Thyroid gland (tissue), 4 donors: ENCODE measurements around the gene CXCL5. TPM values are rescaled to one million over a fixed set of nuclear protein-coding genes. Genes with fewer than 3 reads are reported as not detected.
"Not testable (repeated sequence)": the region's sequence is repeated elsewhere in the genome, so short reads cannot be mapped to it uniquely, and the experiment has no call there.

ENCODE experiments used
- DNase-seq, 2 donors: peaks; one replicate each; pipeline ENCODE4 v3.0.0-alpha.2; 2019
- H3K27ac ChIP-seq, 3 donors: fragments of 200-600 bp; sonication (generic); 1 replicate in 2 of 3; 2 replicates in 1 of 3; pipeline ENCODE4 v1.5.1; 2016 to 2019; ENCODE audit warnings: mild to moderate bottlenecking in 1 of 3, moderate library complexity in 1 of 3
- H3K27me3 ChIP-seq: fragments of 200-600 bp; sonication (generic); one replicate; pipeline ENCODE4 v1.5.1; 2019
- H3K36me3 ChIP-seq, 2 donors: fragments of 200-600 bp; sonication (generic); one replicate each; pipeline ENCODE4 v1.5.1; 2016 to 2019
- H3K4me1 ChIP-seq, 2 donors: fragments of 200-600 bp; sonication (generic); one replicate each; pipeline ENCODE4 v1.5.1; 2017 to 2019
- H3K4me3 ChIP-seq, 3 donors: fragments of 200-600 bp; sonication (generic); replicated peaks in 1 of 3; 1 replicate in 2 of 3; 2 replicates in 1 of 3; pipeline ENCODE4 v1.5.1; 2016; ENCODE audit warnings: mild to moderate bottlenecking in 1 of 3
- H3K9me3 ChIP-seq: fragments of 200-600 bp; sonication (generic); one replicate; pipeline ENCODE4 v1.5.1; 2017
- POLR2A ChIP-seq, 2 donors: fragments of 450-650 bp; IDR thresholded peaks; one replicate each; pipeline ENCODE4 v1.6.1; 2017; ENCODE audit warnings: antibody characterized with exemption in 2 of 2, mild to moderate bottlenecking in 2 of 2, moderate library complexity in 1 of 2
- WGBS, 2 donors: methylation state at CpG; one replicate each; pipeline ENCODE4 v1.1.5; 2017; 5-methylcytosine and 5-hydroxymethylcytosine counted together
- intact Hi-C: fragments of 100-400 bp; cut with DNase I; formaldehyde crosslinking; loops from one replicate; pipeline ENCODE4 v1.15.1; 2023
- total RNA-seq, 4 donors: library from RNA; depleted of rRNA; stranded (reverse); fragments of >200 nt; gene quantifications; one replicate each; pipeline ENCODE4 v1.2.3, GENCODE V29; 2016
- TF ChIP-seq, protein P1 (sequence below), 6 experiments: fragments of 200-600 bp in 3 of 6; fragments of 450-650 bp in 3 of 6; sonication (generic) in 3 of 6; IDR thresholded peaks; one replicate each; pipeline ENCODE4 v1.5.1; 2016 to 2019; ENCODE audit warnings: antibody characterized with exemption in 6 of 6, mild to moderate bottlenecking in 2 of 6, inconsistent platforms in 1 of 6, moderate library complexity in 1 of 6

Gene CXCL5
- total RNA-seq, 4 donors from 2014 or later: not detected

DNA sequence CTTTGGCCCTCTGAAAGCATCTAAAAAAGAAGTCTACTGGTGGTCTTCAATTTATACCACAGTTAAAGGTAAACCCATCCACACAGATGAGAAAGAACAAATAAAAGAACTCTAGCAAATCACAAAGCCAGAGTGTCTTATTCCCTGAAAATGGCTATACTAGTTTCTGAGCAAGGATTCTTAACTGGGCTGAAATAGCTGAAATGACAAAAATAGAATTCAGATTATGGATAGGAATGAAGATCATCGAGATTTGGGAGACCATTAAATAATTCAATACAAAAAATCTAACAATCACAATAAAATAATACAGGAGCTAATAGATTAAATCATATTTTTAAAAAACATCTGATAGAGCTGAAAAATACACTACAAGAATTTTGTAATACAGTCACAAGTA, 28.5 kb downstream of the CXCL5 start:
- WGBS, 2 donors: 84% methylated on average over 1 of the region's 1 CpG
- Histone ChIP-seq H3K27ac (no peak overlapping the region), H3K9me3 (no peaks in the 10 kb centered on the region), H3K27me3 (no peaks in the 10 kb centered on the region), H3K36me3 (no peaks in the 10 kb centered on the region), H3K4me3 (no peak overlapping the region), H3K4me1 (no peaks in the 10 kb centered on the region)
- no peak for DNase-seq
- TF ChIP-seq POLR2A (IDR thresholded peaks at IDR 0.05): no peak
- TF ChIP-seq, protein P1, sequence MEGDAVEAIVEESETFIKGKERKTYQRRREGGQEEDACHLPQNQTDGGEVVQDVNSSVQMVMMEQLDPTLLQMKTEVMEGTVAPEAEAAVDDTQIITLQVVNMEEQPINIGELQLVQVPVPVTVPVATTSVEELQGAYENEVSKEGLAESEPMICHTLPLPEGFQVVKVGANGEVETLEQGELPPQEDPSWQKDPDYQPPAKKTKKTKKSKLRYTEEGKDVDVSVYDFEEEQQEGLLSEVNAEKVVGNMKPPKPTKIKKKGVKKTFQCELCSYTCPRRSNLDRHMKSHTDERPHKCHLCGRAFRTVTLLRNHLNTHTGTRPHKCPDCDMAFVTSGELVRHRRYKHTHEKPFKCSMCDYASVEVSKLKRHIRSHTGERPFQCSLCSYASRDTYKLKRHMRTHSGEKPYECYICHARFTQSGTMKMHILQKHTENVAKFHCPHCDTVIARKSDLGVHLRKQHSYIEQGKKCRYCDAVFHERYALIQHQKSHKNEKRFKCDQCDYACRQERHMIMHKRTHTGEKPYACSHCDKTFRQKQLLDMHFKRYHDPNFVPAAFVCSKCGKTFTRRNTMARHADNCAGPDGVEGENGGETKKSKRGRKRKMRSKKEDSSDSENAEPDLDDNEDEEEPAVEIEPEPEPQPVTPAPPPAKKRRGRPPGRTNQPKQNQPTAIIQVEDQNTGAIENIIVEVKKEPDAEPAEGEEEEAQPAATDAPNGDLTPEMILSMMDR (IDR thresholded peaks at IDR 0.05): no peak
- intact Hi-C loops: no loop called here

DNA sequence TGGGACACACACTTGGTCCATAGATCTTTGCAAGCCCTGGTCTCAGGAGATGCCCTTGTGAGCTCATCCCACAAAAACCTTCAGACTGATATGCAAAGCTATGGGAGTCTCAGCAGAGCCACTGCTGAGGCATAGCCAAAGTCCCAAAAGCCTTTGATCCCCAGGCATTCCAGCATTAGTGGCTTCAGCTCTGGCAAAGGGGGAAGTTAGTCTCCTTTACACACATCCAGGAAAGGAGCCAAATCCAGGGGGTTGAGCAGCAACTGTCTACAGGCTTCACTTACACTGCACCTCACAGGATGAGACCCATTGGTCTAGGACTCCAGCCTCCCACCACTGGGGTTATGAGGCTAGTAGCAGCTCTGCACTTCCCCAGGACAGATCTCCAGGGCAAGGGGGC, 30.6 kb downstream of the CXCL5 start:
- no peaks in the 10 kb centered on the region for H3K36me3 ChIP-seq
- no peaks in the 10 kb centered on the region for H3K9me3 ChIP-seq
- TF ChIP-seq, protein P1 (IDR thresholded peaks at IDR 0.05): no peak
- TF ChIP-seq POLR2A (IDR thresholded peaks at IDR 0.05): no peak
- intact Hi-C loops: no loop called here
- no peaks in the 10 kb centered on the region for H3K27me3 ChIP-seq
- DNase-seq: no peak
- no peak overlapping the region for H3K27ac ChIP-seq
- H3K4me1 ChIP-seq: no peaks in the 10 kb centered on the region
- H3K4me3 ChIP-seq: no peak overlapping the region

DNA sequence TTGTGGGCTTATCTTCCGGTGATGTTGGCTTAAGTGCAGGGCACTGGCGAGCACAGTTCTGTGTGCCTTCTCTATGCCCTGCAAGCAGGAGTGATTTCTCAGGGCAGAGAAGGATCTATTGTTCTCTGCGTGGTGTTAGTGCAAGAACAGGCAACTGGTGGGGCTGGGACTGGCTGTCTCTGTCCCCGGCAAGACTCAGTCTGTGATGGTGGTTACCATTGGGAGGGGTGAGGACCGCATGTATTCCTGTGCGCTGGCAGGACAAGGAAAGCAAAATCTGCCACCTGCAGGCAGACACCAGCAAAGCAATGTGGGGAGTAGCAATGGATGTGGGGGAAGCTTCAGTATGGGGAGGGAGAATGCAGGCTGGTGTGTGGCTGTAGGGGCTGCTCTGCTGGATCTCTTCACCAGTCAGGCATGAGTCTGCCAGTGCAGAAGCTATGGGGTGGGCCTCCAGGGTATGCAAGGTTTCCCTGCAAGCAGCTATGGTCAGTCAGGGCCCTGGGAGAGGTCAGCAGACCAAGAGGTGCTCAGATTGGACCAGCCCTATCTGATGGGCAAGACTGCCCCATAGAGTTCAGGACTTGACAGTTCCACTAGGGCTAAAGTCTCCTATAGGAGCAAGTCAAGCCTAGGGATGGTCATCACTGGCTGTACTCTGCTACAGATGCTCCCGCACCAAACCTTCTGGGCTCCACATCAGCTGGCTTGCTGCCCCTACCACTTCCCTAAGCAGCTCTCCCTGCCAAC, 33.4 kb downstream of the CXCL5 start:
- H3K9me3 ChIP-seq: no peaks in the 10 kb centered on the region
- H3K27ac ChIP-seq: no peak overlapping the region
- intact Hi-C loops: no loop called here
- no peaks in the 10 kb centered on the region for H3K27me3 ChIP-seq
- 54 to 66% methylated on average over 7 of the region's 7 CpGs for WGBS, 2 donors
- TF ChIP-seq, protein P1 (IDR thresholded peaks at IDR 0.05): no peak
- TF ChIP-seq POLR2A (IDR thresholded peaks at IDR 0.05): no peak
- no peaks in the 10 kb centered on the region for H3K36me3 ChIP-seq
- no peak overlapping the region for H3K4me3 ChIP-seq
- no peak for DNase-seq
- H3K4me1 ChIP-seq: no peaks in the 10 kb centered on the region

DNA sequence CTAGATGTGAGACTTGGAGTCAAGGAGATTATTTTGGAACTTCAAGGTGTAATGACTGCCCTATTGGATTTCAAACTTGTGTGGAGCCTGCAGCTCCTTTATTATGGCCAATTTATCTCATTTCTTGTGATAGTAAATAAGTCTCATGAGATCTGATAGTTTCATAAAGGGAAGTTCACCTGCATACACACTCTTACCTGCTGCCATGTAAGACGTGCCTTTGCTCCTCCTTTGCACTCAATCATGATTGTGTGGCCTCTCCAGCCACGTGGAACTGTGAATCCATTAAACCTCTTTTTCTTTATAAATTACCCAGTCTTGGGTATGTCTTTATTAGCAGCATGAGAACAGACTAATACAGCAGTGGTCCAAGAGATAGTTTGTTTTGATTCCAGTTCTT, 35.8 kb downstream of the CXCL5 start:
- Histone ChIP-seq H3K27ac (no peak overlapping the region), H3K27me3 (no peaks in the 10 kb centered on the region), H3K4me3 (no peak overlapping the region), H3K36me3 (no peaks in the 10 kb centered on the region), H3K4me1 (no peaks in the 10 kb centered on the region), H3K9me3 (no peaks in the 10 kb centered on the region)
- TF ChIP-seq, protein P1 (IDR thresholded peaks at IDR 0.05): no peak
- TF ChIP-seq POLR2A (IDR thresholded peaks at IDR 0.05): no peak
- no peak for DNase-seq
- 72 to 77% methylated on average over 2 of the region's 2 CpGs for WGBS, 2 donors
- intact Hi-C loops: no loop called here

DNA sequence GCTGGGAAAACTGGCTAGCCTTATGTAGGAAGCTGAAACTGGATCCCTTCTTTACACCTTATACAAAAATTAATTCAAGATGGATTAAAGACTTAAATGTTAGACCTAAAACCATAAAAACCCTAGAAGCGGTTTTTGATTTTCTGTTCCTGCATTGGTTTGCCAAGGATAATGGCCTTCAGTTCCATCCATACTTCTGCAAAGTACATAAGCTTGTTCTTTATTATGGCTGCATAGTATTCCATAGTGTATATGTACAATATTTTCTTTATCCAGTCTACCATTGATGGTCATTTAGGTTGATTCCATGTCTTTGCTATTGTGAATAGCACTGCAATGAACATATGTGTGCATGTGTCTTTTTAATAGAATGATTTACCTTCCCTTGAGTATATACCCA, 39.4 kb downstream of the CXCL5 start:
- H3K4me1 ChIP-seq, H3K27ac ChIP-seq, DNase-seq, H3K27me3 ChIP-seq, H3K4me3 ChIP-seq, H3K36me3 ChIP-seq, intact Hi-C loops, H3K9me3 ChIP-seq: not testable (repeated sequence)
- 93 to 97% methylated on average over 1 of the region's 1 CpG for WGBS, 2 donors
